NCI-H1694 (cell line): Measurements from ENCODE around the gene ANXA3.

Experiments
- DNase-seq: peaks from one replicate; lab custom pipeline; 2025; lab: John Stamatoyannopoulos, UW

The ANXA3 gene

GRCh38 chr4:78645853-78646757 is 94.5 kb downstream of the ANXA3 start:
- DNase-seq: no peak

DNA sequence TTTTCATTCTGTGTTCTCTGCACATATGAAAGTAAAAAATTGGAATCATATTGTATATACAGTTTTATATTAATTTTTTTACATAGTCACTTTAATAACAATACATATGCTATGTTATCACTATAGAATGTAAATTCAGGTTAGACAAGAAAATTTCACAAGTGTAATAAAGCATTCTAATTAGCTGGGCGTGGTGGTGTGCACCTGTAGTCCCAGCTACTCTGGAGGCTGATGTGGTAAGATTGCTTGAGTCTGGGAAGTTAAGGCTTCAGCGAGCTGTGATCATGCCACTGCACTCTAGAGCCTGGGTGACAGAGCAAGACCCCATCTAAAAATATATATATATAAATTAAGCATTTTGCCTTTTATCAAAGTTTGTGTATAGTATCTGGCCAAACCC is 95.7 kb downstream of the ANXA3 start:
- DNase-seq: no peak

DNA sequence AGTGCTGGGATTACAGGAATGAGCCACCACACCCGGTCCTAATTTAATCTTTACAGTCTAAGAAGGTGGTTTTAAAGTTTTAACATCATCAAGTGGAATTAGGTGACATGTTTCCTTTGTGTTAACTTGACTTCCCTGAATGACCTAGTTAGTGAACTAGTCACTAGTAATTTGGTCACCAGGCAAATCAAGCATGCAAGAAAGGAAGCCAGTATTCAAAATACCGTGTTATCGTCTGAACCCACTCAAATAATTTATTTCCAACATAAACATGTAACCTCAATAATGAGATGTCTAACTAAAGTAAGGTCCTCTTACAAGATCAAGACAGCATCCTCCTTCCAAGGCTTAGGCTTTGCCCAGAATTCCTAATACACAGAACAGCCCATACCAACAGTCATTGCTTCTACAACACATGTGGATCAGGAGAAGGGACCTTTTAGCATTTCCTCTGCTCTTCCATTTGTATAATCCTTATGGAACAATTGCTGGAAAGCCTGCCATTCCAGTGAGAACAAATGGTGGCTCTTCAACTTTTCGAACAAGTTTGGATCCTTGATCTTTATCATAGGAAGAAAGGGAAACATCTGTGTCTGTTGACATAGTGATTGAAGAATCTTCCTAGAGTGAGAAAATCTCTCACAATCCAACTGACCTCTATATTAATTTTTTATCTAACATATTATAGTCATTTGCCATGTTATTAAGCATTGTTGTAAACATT is 97.2 kb downstream of the ANXA3 start:
- DNase-seq: no peak

DNA sequence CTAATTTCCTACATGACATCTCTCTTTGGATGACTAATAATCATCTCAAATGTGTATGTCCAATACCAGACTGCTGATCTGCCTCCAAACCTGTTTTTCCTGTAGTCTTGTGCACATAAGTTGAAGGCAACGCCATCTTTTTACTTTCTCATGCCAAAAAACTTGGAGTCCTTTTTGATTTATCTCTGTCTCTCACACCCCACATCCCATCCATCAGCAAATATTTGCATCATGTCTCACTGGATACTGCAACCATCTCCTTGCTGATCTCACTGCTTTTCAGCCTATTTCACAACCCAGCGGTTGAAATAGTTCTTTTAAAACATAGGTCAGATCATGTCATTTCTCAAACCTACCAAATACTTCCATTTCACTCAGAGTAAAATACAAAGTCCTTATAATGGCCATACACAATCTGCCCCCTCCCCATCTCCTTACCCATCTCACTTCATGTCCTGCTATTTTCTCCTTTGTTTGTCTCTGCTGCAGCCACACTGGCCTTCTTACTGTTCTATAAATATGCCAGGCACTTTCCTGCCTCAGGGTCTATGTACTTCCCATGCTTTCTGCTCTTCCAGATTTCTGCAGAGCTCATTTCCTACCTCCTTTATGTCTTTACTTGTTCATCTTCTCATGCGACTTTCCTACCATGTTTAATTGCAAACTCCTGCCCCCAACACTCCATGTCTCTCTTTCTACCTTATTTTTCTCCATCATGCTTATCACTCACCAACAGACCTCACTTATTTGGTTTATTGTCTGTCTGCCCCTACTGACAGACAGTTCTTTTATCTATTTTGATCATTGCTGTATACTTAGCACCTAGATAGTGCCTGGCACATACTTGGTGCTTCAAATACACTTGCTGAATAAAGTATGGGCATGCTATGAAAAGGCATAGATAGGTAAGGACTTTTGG is 98.8 kb downstream of the ANXA3 start:
- DNase-seq: no peak

GRCh38 chr4:78651250-78651860 is 99.8 kb downstream of the ANXA3 start:
- no peak for DNase-seq

DNA sequence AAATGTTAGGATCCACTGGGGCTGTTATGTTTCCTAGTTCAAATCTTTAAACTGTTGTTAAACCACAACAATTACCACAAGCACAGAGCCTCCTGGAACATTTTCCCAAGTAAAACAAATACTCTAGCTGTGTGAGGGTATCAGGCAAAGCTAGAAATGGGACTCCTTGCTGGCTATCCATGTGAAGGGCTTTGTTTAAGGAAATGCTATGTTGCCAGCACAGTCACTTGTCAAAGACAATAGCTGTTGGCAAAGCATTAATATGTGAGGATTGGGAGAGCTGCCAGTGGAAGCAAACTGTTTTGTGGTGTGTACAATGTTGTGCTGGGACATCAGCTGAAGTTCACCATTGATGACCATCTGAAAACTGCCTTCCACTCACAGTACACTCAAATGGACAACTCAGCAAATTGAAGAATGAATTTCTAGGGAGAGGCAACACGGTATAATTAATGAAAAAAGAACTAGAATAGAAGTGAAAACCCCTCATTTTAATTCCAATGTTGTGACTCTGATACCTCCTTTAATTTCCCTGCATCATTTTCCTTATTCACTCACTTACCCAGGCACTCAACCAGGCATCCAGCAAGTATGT is 100.8 kb downstream of the ANXA3 start:
- no peak for DNase-seq

DNA sequence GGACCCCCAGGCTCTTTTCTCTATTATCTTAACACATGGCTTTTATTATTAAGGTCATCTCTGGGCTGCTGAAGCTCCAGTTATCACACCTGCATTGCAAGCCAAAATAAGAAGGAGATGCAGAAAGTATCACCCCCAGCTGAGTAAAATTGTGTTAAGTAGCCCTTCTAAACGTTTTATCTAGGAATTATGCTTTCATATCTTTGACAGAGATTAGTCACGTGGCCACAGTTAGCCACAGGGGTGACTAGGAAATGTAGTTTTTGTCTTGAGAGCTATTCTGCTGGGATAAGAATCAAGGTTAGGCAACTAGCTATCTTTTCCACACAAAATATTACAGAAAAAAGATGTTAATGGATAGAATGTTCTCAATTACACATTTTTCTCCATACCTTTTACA is 102.1 kb downstream of the ANXA3 start:
- DNase-seq: no peak

- DNase-seq: no peak
Measured at GRCh38 chr4:78654807-78655206, 103.2 kb downstream of the ANXA3 start.

DNA sequence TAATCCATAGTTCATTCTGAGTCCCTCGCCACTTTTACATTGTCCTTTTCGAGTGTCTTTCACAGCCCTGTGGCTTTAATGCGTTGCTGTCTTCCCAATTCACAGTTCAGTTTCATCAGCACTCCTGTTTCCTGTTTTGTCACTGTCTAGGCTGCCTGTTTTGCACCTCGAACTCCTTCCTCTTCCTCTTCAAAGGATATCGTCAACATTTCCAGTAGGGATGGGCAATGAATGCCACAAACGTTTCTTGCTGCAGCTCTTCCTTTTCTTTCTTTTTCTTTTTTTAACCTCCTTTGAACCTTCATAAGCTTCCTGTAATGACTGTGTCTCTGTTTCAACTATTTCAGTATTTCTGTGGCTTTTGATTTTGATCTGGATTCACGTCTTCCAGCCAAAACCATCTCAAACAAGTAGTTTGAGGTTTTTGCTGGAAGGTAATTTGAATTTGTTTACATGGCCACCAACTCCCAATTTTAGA is 105.4 kb downstream of the ANXA3 start:
- no peak for DNase-seq

DNA sequence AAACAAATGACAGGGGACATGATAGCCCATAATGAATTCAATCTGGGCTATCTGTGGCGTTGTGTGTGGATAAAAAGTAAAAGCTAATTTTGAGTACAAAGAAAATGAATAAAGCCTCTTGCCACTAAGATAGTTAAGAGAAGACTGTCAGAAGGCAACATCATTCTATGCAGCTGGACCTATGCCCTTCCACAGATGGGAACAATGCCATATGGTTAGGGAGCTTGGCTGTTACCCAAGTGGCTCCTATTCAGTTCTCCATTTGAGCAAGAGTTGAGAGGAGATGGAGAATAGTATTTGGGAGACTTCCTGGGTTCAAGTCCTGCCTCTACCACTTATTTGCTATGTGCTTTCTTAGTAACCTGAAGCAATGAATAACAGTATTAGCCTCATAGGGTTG is 107.7 kb downstream of the ANXA3 start:
- DNase-seq: peak; percentile 14

- DNase-seq: no peak
Measured at GRCh38 chr4:78659665-78660064, 108.1 kb downstream of the ANXA3 start.
